DND-41 (cell line): ENCODE data around the gene RAI14.

Source experiments
- CTCF ChIP-seq: IDR thresholded peaks from 2 replicates; pipeline ENCODE4 v1.5.1; 2012; ENCODE audit warnings: borderline replicate concordance, low read length, moderate library complexity, mild to moderate bottlenecking; ENCODE audit not compliant: poor library complexity, severe bottlenecking; ENCODE audit errors: extremely low read depth
- EZH2 ChIP-seq: IDR thresholded peaks from 3 replicates; pipeline ENCODE4 v1.6.1; 2012; ENCODE audit warnings: borderline replicate concordance, low read depth, mild to moderate bottlenecking, moderate library complexity, low read length, inconsistent platforms; ENCODE audit not compliant: severe bottlenecking

DNA sequence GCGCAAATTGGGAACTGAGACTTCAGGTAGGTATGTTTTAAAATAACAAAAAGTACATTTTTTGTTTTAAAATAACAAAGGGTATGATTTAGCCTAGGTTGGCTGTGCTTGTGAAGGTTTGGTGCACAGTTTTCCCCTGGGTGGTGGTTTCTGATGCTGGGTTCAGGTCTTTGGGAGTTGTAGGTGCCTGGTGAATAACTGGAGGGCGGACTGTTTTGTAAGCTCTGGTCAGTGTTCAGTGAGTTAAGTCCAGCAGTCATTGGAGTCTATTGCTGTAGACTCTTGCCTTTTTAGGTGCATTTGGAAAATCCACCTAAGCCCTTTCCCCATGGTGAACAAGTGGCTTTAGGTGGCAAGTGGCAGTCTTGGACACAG is 43.9 kb downstream of the RAI14 start:
- TF ChIP-seq CTCF: no peak
- TF ChIP-seq EZH2: no peak
